K562 (cell line): ENCODE data around the gene FARSB.

Experiments used
- CTCF ChIP-seq, 3 experiments: IDR thresholded peaks in 2 of 3; conservative IDR thresholded peaks in 1 of 3; 2 replicates each; pipeline ENCODE4 v1.5.1; 2011 to 2012; ENCODE audit warnings: low read length in 3 of 3, mild to moderate bottlenecking in 3 of 3, control low read depth in 2 of 3, improper control_type of control experiment in 1 of 3, inconsistent platforms in 1 of 3, low read depth in 1 of 3, mixed read lengths in 1 of 3, moderate library complexity in 1 of 3; ENCODE audit not compliant: insufficient read depth in 2 of 3
- DPF2 ChIP-seq: fragments of 450-650 bp; IDR thresholded peaks from 2 replicates; pipeline ENCODE4 v1.6.1; 2016
- E2F4 ChIP-seq: sonication (generic); formaldehyde crosslinking; IDR thresholded peaks from 2 replicates; pipeline ENCODE4 v1.8.0; 2022; ENCODE audit warnings: mild to moderate bottlenecking, low read depth, missing genetic modification reagents
- GABPA ChIP-seq: fragments of 200-800 bp; sonication (Bioruptor generic); conservative IDR thresholded peaks from 2 replicates; pipeline ENCODE4 v1.6.1; 2016; ENCODE audit warnings: low read depth, missing genetic modification characterization, missing compliant biosample characterization
- HMG20B ChIP-seq: fragments of 250-450 bp; sonication (Bioruptor Pico); IDR thresholded peaks from 2 replicates; pipeline ENCODE4 v1.5.0; 2021; ENCODE audit warnings: mild to moderate bottlenecking
- JUND ChIP-seq, 2 experiments: IDR thresholded peaks; 2 replicates in 1 of 2; 3 replicates in 1 of 2; pipeline ENCODE4 v1.6.1; 2011; ENCODE audit warnings: borderline replicate concordance in 2 of 2, low read depth in 2 of 2, low read length in 2 of 2, improper control_type of control experiment in 1 of 2, missing biosample characterization in 1 of 2, missing genetic modification characterization in 1 of 2, missing genetic modification reagents in 1 of 2
- NFYB ChIP-seq: IDR thresholded peaks from 2 replicates; pipeline ENCODE4 v1.6.1; 2011; ENCODE audit warnings: mild to moderate bottlenecking, moderate library complexity; ENCODE audit not compliant: insufficient read length; ENCODE audit errors: extremely low read depth
- TAF1 ChIP-seq: IDR thresholded peaks from 2 replicates; pipeline ENCODE4 v1.6.1; 2011; ENCODE audit warnings: mild to moderate bottlenecking, low read length, moderate library complexity; ENCODE audit not compliant: insufficient read depth, control insufficient read depth, severe bottlenecking; ENCODE audit errors: extremely low read depth
- THRA ChIP-seq: fragments of 450-650 bp; IDR thresholded peaks from 2 replicates; pipeline ENCODE4 v1.6.1; 2017; ENCODE audit warnings: mild to moderate bottlenecking, moderate library complexity
- ZNF24 ChIP-seq: fragments of 450-650 bp; IDR thresholded peaks from 2 replicates; pipeline ENCODE4 v1.6.1; 2016
- ZNF407 ChIP-seq: fragments of 450-650 bp; IDR thresholded peaks from 2 replicates; pipeline ENCODE4 v1.6.1; 2016; ENCODE audit warnings: low read depth

GRCh38 chr2:222615320-222615719 is 40.6 kb downstream of the FARSB start:
- TF ChIP-seq ZNF24 (no peak), THRA (no peak), E2F4 (CRISPR knock-in tag) (no peak), DPF2 (no peak), TAF1 (no peak), GABPA (tag) (no peak), HMG20B (no peak), JUND (IDR thresholded peaks at IDR 0.05; ENCODE audit: borderline replicate concordance, low read depth, low read length) (no peak), JUND (tag; IDR thresholded peaks at IDR 0.05; ENCODE audit: borderline replicate concordance, low read depth, low read length) (no peak), NFYB (no peak), CTCF (IDR thresholded peaks at IDR 0.05 in 2 of 3, conservative IDR thresholded peaks at IDR 0.05 in 1 of 3; ENCODE audit: insufficient read depth in 2 of 3, low read depth in 1 of 3, low read length in 3 of 3) (no peak), ZNF407 (no peak)
